ENCODE measurements around the gene SLC2A5. TPM values are rescaled to one million over a fixed set of nuclear protein-coding genes. Genes with fewer than 3 reads are reported as not detected.

The SLC2A5 gene, protein sequence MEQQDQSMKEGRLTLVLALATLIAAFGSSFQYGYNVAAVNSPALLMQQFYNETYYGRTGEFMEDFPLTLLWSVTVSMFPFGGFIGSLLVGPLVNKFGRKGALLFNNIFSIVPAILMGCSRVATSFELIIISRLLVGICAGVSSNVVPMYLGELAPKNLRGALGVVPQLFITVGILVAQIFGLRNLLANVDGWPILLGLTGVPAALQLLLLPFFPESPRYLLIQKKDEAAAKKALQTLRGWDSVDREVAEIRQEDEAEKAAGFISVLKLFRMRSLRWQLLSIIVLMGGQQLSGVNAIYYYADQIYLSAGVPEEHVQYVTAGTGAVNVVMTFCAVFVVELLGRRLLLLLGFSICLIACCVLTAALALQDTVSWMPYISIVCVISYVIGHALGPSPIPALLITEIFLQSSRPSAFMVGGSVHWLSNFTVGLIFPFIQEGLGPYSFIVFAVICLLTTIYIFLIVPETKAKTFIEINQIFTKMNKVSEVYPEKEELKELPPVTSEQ
- total RNA-seq (2014; rRNA removed) (not detected in 2 replicates), Bru-seq, nascent RNA (percentile 11 among the genes with signal in this experiment), BruChase-seq, experiment 1, labeled RNA remaining after a 6-hour chase (percentile 12 among the genes with signal in this experiment), BruChase-seq, experiment 2, labeled RNA remaining after a 2-hour chase (percentile 12 among the genes with signal in this experiment)
- long read RNA-seq: 0 reads

DNA sequence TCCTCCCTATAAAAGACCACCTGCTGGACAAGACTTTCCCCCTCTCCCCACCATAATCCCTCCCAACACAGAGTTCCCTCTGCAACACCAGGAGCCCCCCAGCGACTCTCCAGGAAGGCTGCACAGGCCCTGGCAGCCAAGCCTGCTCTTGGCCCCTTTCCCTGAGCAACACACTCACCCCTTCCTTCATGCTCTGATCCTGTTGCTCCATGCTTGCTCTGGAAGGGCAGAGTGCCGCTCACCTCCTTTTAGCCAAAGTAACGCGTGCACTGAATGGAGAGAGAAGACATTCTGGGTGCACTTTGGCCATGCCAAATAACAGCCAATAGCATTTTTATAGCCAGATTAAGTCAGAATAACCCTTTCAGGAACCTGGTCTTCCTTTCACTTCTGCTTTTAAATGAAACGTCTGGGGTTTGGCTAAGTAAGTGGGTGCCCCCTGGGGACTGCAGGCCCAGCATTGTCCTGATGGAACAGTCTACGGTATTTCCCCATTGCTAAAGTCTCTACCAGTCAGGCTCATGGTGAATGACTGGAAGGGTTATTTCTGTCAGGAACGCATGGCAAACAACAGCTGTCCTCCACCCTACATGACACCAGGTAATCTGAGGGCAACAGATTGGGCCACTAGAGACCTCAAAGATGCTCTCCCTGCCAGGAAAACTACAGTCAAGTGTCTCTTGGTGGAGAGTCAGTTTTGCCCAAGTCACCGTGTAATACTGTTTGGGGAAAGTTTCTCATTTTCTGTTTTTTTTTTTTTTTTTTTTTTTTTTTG, at the start of gene SLC2A5:
TSS of gene SLC2A5 (minus strand) at position 310 of the 775 bp plus-strand sequence. CDS start at position 211, 99 bp downstream.
- no peak within 1 kb of the TSS for H3K4me3 ChIP-seq (ENCODE audit: low read length)
- no TSS peak for BruUV-seq (replicated peaks)
- no peak for TF ChIP-seq EZH2 (IDR thresholded peaks at IDR 0.05; ENCODE audit: low read length, unreplicated experiment)
- TF ChIP-seq, protein P1, sequence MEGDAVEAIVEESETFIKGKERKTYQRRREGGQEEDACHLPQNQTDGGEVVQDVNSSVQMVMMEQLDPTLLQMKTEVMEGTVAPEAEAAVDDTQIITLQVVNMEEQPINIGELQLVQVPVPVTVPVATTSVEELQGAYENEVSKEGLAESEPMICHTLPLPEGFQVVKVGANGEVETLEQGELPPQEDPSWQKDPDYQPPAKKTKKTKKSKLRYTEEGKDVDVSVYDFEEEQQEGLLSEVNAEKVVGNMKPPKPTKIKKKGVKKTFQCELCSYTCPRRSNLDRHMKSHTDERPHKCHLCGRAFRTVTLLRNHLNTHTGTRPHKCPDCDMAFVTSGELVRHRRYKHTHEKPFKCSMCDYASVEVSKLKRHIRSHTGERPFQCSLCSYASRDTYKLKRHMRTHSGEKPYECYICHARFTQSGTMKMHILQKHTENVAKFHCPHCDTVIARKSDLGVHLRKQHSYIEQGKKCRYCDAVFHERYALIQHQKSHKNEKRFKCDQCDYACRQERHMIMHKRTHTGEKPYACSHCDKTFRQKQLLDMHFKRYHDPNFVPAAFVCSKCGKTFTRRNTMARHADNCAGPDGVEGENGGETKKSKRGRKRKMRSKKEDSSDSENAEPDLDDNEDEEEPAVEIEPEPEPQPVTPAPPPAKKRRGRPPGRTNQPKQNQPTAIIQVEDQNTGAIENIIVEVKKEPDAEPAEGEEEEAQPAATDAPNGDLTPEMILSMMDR (conservative IDR thresholded peaks at IDR 0.05; ENCODE audit: low read depth, low read length): no peak
- TF ChIP-seq EZH2phosphoT487 (IDR thresholded peaks at IDR 0.05; ENCODE audit: borderline replicate concordance, low read length): no peak
- H3K27ac ChIP-seq (ENCODE audit: low read length): no peak within 1 kb of the TSS
- intact Hi-C loops (cut with micrococcal nuclease): no loop called here
- no peaks in the 10 kb centered on the region for H3K9me3 ChIP-seq (ENCODE audit: low read length)
- H3K9me2 ChIP-seq (replicated peaks; ENCODE audit: low read length): no peaks in the 10 kb centered on the region
- H4K20me1 ChIP-seq (ENCODE audit: low read length): no peaks in the 10 kb centered on the region
- H3K4me1 ChIP-seq (ENCODE audit: insufficient read depth, low read length): peaks cover 7% of the 10 kb centered on the region; the same call in 1 of the 2 replicates
- H3F3A ChIP-seq (ENCODE audit: low read length, unreplicated experiment): no peaks in the 10 kb centered on the region
- H2AFZ ChIP-seq (ENCODE audit: low read length): no peak within 1 kb of the TSS
- no peak within 1 kb of the TSS for H3K4me2 ChIP-seq (ENCODE audit: low read length)
- no peaks in the 10 kb centered on the region for H3K36me3 ChIP-seq (ENCODE audit: low read depth, low read length)
- CTCF ChIA-PET: no interaction called here
- ATAC-seq (no peak), DNase-seq (no peak)
- POLR2A ChIA-PET (ENCODE audit: unreplicated experiment): no interaction called here
- H3K27me3 ChIP-seq (ENCODE audit: low read length): no peaks in the 10 kb centered on the region
- H3K79me2 ChIP-seq (ENCODE audit: low read length): no peaks in the 10 kb centered on the region
- no peak within 1 kb of the TSS for H3K9ac ChIP-seq (ENCODE audit: low read length)

DNA sequence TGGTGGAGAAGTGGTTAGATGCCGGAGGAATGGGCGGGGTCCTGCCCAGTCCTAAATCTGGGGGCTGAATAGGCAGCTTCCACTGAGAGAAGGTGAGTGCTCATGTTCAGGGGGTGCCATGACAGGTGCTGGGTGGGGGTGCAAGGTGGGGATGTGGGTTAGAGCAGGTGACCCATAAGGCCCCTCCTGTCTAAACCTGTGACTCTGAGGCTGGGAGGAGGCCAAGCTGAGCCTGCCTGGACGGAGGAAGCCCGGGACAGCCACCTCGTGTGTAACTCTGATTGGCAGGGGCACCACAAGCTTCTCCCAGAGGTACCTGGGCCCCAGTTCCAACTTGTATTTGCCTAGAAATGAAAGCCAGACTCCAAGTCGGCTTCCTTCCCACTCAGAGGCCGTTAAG, 48.8 kb upstream of the SLC2A5 start:
- no peaks in the 10 kb centered on the region for H3K9me3 ChIP-seq (ENCODE audit: low read length)
- H2AFZ ChIP-seq (ENCODE audit: low read length): no peak overlapping the region
- H4K20me1 ChIP-seq (ENCODE audit: low read length): no peaks in the 10 kb centered on the region
- H3K9ac ChIP-seq (ENCODE audit: low read length): no peak overlapping the region
- TF ChIP-seq EZH2phosphoT487 (IDR thresholded peaks at IDR 0.05; ENCODE audit: borderline replicate concordance, low read length) (no peak), EZH2 (IDR thresholded peaks at IDR 0.05; ENCODE audit: low read length, unreplicated experiment) (no peak)
- TF ChIP-seq, protein P1 (conservative IDR thresholded peaks at IDR 0.05; ENCODE audit: low read depth, low read length): no peak
- H3K4me3 ChIP-seq (ENCODE audit: low read length): no peak overlapping the region
- no peaks in the 10 kb centered on the region for H3F3A ChIP-seq (ENCODE audit: low read length, unreplicated experiment)
- ATAC-seq (no peak), DNase-seq (no peak)
- no peaks in the 10 kb centered on the region for H3K9me2 ChIP-seq (replicated peaks; ENCODE audit: low read length)
- H3K4me2 ChIP-seq (ENCODE audit: low read length): no peak overlapping the region
- intact Hi-C loops (cut with micrococcal nuclease): no loop called here
- H3K36me3 ChIP-seq (ENCODE audit: low read depth, low read length): no peaks in the 10 kb centered on the region
- no peaks in the 10 kb centered on the region for H3K27me3 ChIP-seq (ENCODE audit: low read length)
- ChIA-PET POLR2A (ENCODE audit: unreplicated experiment) (no interaction called here), CTCF (no interaction called here)
- peaks cover 22% of the 10 kb centered on the region for H3K79me2 ChIP-seq (ENCODE audit: low read length)
- peaks cover 4% of the 10 kb centered on the region for H3K4me1 ChIP-seq (ENCODE audit: insufficient read depth, low read length)
- no peak overlapping the region for H3K27ac ChIP-seq (ENCODE audit: low read length)
- BruUV-seq (replicated peaks): no TSS peak

Data from PC-3 (cell line).